Skeletal muscle tissue (tissue), 1 donor: ENCODE measurements around the gene PABPC1L2B. TPM values are rescaled to one million over a fixed set of nuclear protein-coding genes. Genes with fewer than 3 reads are reported as not detected.

Experiments used
- total RNA-seq: library from RNA; depleted of rRNA; stranded (reverse); fragments of >200 nt; gene quantifications from one replicate; pipeline ENCODE4 v1.2.3, GENCODE V29; 2014

PABPC1L2B gene
- total RNA-seq, 1 donor from 2014 or later: not detected

Other genes starting within 250 kb of the PABPC1L2B start
- not detected for gene DMRTC1B, start 226.0 kb upstream of the PABPC1L2B start, total RNA-seq
- gene FAM236B, start 220.3 kb upstream of the PABPC1L2B start, total RNA-seq: not detected
- not detected for gene FAM236D, start 194.7 kb upstream of the PABPC1L2B start, total RNA-seq
- gene FAM236C, start 90.3 kb upstream of the PABPC1L2B start, total RNA-seq: not detected
- gene FAM236A, start 64.7 kb upstream of the PABPC1L2B start, total RNA-seq: not detected
- gene DMRTC1, start 59.1 kb upstream of the PABPC1L2B start, total RNA-seq: not detected
- not detected for gene PABPC1L2A, start 76.6 kb downstream of the PABPC1L2B start, total RNA-seq
- 0.52 TPM for gene NAP1L2, start 211.9 kb downstream of the PABPC1L2B start, total RNA-seq